HG03565 (cell line): ENCODE results near the gene PXT1.
"Not testable (repeated sequence)": the region's sequence is repeated elsewhere in the genome, so short reads cannot be mapped to it uniquely, and the experiment has no call there.

Source experiments
- ATAC-seq: cut with Tn5 transposase; IDR thresholded peaks from one replicate; pipeline ENCODE4 v1.9.1; 2021; ENCODE audit warnings: mild to moderate bottlenecking, moderate library complexity; ENCODE audit not compliant: unreplicated experiment

The PXT1 gene

GRCh38 chr6:36444470-36444869, 1.8 kb upstream of the PXT1 start:
- no peak for ATAC-seq

GRCh38 chr6:36443471-36444428, 1.1 kb upstream of the PXT1 start:
- ATAC-seq: no peak

GRCh38 chr6:36442103-36442670, 467 bp downstream of the PXT1 start:
- ATAC-seq: no peak

GRCh38 chr6:36441307-36441894, 1.3 kb downstream of the PXT1 start:
- ATAC-seq: no peak

GRCh38 chr6:36436466-36436865, 6.2 kb downstream of the PXT1 start:
- ATAC-seq: no peak

- no peak for ATAC-seq
These were observed 10.4 kb downstream of the PXT1 start for GRCh38 chr6:36432151-36432671.

- no peak for ATAC-seq
These were observed 11.5 kb downstream of the PXT1 start for GRCh38 chr6:36431197-36431596.

GRCh38 chr6:36430351-36430750, 12.3 kb downstream of the PXT1 start:
- no peak for ATAC-seq

GRCh38 chr6:36428911-36429310, 13.7 kb downstream of the PXT1 start:
- ATAC-seq: no peak

- ATAC-seq: no peak
These were observed 16.0 kb downstream of the PXT1 start for GRCh38 chr6:36426622-36427021.

GRCh38 chr6:36423101-36423824, 19.4 kb downstream of the PXT1 start:
- peak; percentile 87 for ATAC-seq

GRCh38 chr6:36422714-36423100, 19.9 kb downstream of the PXT1 start:
- ATAC-seq: no peak

GRCh38 chr6:36419310-36419709, 23.3 kb downstream of the PXT1 start:
- ATAC-seq: no peak

GRCh38 chr6:36418558-36418957, 24.1 kb downstream of the PXT1 start:
- no peak for ATAC-seq

GRCh38 chr6:36414481-36414880, 28.2 kb downstream of the PXT1 start:
- no peak for ATAC-seq

- no peak for ATAC-seq
These were observed 28.9 kb downstream of the PXT1 start for GRCh38 chr6:36413489-36414480.

- not testable (repeated sequence) for ATAC-seq
These were observed 32.9 kb downstream of the PXT1 start for GRCh38 chr6:36409718-36410117.

- ATAC-seq: no peak
These were observed 38.5 kb downstream of the PXT1 start for GRCh38 chr6:36404164-36404563.

GRCh38 chr6:36402481-36402880, 40.2 kb downstream of the PXT1 start:
- no peak for ATAC-seq

GRCh38 chr6:36399970-36400369, 42.7 kb downstream of the PXT1 start:
- ATAC-seq: no peak
